SU-DHL-6 (cell line): ENCODE data around the gene CYP26B1.

ENCODE experiments used
- CTCF ChIP-seq: fragments of 200-600 bp; sonication (generic); IDR thresholded peaks from one replicate; pipeline ENCODE4 v1.5.1; 2017; ENCODE audit warnings: antibody characterized with exemption, mild to moderate bottlenecking, low read length, moderate library complexity; ENCODE audit not compliant: insufficient read depth, poor library complexity, severe bottlenecking
- EZH2phosphoT487 ChIP-seq: fragments of 200-600 bp; sonication (generic), shearing (Covaris generic); conservative IDR thresholded peaks from 2 replicates; pipeline ENCODE4 v1.6.1; 2018; ENCODE audit warnings: mild to moderate bottlenecking, antibody characterized with exemption, low read length, moderate library complexity, mixed read lengths

GRCh38 chr2:72109291-72109690 lies 38.4 kb downstream of the CYP26B1 start:
- TF ChIP-seq CTCF: no peak
- no peak for TF ChIP-seq EZH2phosphoT487
